Dermis lymphatic vessel endothelial cell (primary cell): ENCODE results near the gene PRKCG. TPM values are rescaled to one million over a fixed set of nuclear protein-coding genes. Genes with fewer than 3 reads are reported as not detected.

ENCODE experiments used
- total RNA-seq: library from RNA; depleted of rRNA; stranded (reverse); fragments of >200 nt; gene quantifications from 2 replicates; pipeline ENCODE4 v1.2.1, GENCODE V29; 2014

Gene PRKCG
- not detected in 2 replicates for total RNA-seq

DNA sequence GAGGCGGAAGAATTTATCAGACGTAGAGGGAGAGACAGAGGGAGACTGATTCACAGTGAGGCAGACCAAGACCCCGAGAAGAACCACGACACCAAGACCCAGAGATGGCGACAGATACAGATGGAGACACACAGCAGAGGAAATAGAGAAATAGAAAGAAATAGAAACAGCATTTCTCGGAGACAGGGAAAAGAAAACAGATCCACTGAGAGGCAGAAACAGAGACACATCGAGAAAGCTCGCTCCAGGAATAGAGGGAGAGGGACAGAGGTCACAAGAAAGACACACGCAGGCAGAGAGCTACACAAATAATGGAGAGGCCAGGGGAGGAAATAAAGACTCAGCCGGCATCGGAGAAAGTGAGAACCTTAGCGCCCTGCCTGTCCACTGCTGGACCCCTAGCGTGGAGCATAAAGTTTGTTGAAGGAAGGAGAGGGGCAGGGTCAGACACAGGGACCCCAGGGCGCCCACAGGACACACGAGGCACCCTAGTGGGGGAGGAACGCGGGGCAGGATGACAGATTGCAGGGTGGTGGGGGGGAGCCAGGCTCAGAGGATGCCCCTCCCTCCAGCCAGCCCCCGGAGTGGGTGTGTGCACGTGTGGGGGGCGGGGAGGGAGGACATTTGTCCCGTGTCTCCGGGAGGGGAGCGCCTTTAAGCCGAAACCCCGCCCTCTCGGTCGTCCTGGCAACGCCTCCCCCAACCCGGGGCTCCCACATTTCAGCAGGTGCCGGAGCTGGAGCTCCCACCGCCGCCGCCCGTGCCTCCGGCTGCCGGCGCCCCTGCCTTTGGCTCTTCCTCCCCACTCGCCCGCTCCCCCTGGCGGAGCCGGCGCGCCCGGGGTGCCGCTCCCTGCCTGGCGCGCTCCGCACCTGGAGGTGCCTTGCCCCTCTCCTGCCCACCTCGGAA is at the start of gene PRKCG:
Gene PRKCG, plus strand, starts transcription at position 716 of the 909 bp plus-strand sequence. CDS start 298 bp downstream, outside the sequence.

DNA sequence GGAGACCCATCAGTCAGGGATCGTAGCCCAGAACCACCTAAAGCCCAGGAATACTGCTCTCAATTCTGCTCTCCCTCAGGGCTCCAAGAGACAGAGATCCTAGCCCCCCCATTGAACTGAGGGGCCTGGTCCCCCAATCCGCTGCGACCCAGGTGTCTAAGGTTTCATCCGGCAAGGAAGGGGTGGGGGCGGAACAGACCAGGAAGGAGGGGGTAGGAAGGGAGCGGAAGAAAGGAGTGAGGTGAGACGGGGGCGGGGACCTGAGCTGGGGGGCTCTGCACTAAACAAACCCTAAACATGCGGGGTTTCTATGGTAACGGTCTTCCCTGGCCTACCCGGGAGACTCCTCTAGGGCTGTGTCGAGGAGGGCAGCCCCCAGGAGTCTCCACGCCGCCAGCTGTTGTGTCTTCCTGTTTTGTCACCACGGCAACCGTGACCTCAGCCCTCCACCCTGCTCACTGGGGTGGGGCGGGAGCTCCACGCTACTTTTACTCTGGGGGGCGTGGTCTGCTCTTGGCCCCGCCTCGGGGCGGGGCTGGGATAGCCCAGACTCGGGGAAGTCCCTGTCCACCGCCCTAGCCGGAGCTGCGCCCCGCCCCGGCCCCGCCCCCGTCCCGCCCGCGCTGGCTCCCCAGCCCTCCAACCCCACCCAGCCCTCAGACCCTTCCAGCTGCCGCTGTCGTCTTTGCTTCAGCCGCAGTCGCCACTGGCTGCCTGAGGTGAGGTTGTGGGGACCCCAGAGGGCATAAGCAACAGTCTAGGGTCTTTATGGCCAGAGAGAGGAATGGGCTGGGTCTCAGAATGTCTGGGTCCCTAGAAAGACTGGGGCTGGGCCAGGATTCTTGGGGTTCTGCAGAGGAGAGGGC is 14.5 kb upstream of the PRKCG start, which contains the start of gene MYADM:
Gene MYADM, plus strand, starts transcription at position 659 of the 866 bp plus-strand sequence. CDS start 5,647 bp downstream, outside the sequence.

DNA sequence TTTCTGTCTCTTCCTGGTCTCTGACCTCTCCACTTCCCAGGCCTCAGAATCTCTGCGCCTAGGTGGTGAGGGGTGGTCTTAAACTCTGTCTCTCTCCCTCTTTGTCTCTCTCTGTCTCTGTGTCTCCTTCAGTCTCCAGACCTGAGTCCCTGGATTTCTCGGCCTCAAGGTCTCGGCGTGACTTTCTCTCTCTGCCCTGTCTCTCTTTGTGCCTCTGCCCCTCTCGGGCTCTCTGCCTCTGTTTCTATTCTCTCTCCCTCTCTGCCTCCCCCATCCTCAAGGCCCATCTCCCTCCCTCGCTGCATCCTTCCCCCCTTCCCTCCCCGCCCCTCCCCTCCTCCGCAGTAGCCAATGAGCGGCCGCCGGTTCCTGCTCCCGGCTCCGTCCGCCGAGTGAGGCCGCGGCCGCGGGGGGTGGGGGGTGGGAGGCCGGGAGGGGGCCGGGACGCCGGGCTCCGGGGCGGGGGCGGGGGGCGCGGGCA is 27.0 kb downstream of the PRKCG start, which contains the start of gene CACNG7:
Gene CACNG7, plus strand, starts transcription at position 344 of the 481 bp plus-strand sequence. CDS start 3,554 bp downstream, outside the sequence.

Other genes starting within 250 kb of the PRKCG start
- 0.22 and 0.43 TPM in 2 replicates for gene NLRP12, start 57.9 kb upstream of the PRKCG start, total RNA-seq
- gene MYADM, start 14.3 kb upstream of the PRKCG start, total RNA-seq, result 6.0 and 11.6 TPM in 2 replicates
- not detected in 2 replicates for gene CACNG7, start 27.1 kb downstream of the PRKCG start, total RNA-seq
- under 0.01 and 0.17 TPM in 2 replicates for gene CACNG8, start 80.7 kb downstream of the PRKCG start, total RNA-seq
- 0.54 and 0.69 TPM in 2 replicates for gene CACNG6, start 109.4 kb downstream of the PRKCG start, total RNA-seq
- not detected in 2 replicates for gene VSTM1, start 181.7 kb downstream of the PRKCG start, total RNA-seq
- not detected in 2 replicates for gene TARM1, start 199.2 kb downstream of the PRKCG start, total RNA-seq
- not detected in 2 replicates for gene OSCAR, start 218.6 kb downstream of the PRKCG start, total RNA-seq
- gene NDUFA3, start 220.7 kb downstream of the PRKCG start, total RNA-seq, result 14.5 and 18.1 TPM in 2 replicates
- 18.8 and 21.1 TPM in 2 replicates for gene TFPT, start 233.5 kb downstream of the PRKCG start, total RNA-seq
- 48.8 and 54.8 TPM in 2 replicates for gene PRPF31, start 233.6 kb downstream of the PRKCG start, total RNA-seq